Measurements from ENCODE around the gene CDH23.

Gene CDH23

DNA sequence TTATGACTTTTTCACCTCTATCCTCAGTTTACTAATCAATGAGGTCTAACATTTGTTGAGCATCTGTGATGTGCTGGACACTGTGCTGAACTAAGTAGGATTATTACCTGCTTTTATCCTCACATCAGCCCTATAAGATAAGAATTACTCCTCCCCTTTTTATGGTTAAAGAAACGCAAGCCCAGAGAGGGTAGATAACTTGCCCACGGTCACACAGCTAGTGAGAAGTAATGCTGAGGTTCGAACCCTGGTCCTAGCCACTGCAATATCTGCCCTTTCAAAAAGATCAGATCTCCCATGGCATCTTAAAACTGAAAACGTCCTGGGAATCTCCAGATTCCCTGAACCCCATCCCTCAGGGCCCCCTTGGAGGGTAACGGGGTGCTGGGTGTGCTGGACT is 204.6 kb downstream of the CDH23 start:
- Histone ChIP-seq H4K91ac (ENCODE audit: low read depth, low read length) (no peak overlapping the region), H3K27me3 (ENCODE audit: insufficient read depth, low read length) (no peaks in the 10 kb centered on the region), H3K14ac (ENCODE audit: low read length) (no peak overlapping the region), H2BK120ac (ENCODE audit: insufficient read depth, low read length, poor library complexity) (no peak overlapping the region), H3K4me1 (ENCODE audit: control insufficient read depth in 1 of 2, insufficient read depth in 2 of 2, low read length in 2 of 2) (peaks cover 0 to 3% of the 10 kb centered on the region in 2 experiments), H3K9me3 (ENCODE audit: insufficient read depth, low read depth, low read length) (no peaks in the 10 kb centered on the region), H3K4me3 (ENCODE audit: low read depth, low read length) (no peak overlapping the region), H3K4me2 (ENCODE audit: low read length) (no peak overlapping the region), H2AK5ac (ENCODE audit: low read length) (no peak overlapping the region), H4K12ac (ENCODE audit: low read depth, low read length) (no peak overlapping the region), H4K8ac (ENCODE audit: low read depth, low read length) (no peak overlapping the region), H3K18ac (ENCODE audit: low read length) (no peak overlapping the region), H3K36me3 (ENCODE audit: control insufficient read depth in 1 of 2, insufficient read depth in 2 of 2, low read length in 2 of 2) (no peaks in the 10 kb centered on the region), H3K4ac (ENCODE audit: low read depth, low read length) (no peak overlapping the region), H3K79me1 (ENCODE audit: low read length) (no peaks in the 10 kb centered on the region), H3K79me2 (ENCODE audit: control insufficient read depth, insufficient read depth, low read length, poor library complexity) (no peaks in the 10 kb centered on the region), H2AFZ (ENCODE audit: insufficient read depth, low read length, poor library complexity) (no peak overlapping the region), H2BK12ac (ENCODE audit: low read length) (no peak overlapping the region), H3K27ac (ENCODE audit: low read depth, low read length) (no peak overlapping the region), H3K23ac (ENCODE audit: low read length) (no peak overlapping the region), H2BK5ac (ENCODE audit: low read depth, low read length, poor library complexity) (no peak overlapping the region), H3K9ac (ENCODE audit: low read length) (no peak overlapping the region)
- no peak for DNase-seq
- WGBS (ENCODE audit: extremely low coverage, insufficient coverage, insufficient read length): no CpG with 5 or more reads among the region's 5 CpGs

- H2AK5ac ChIP-seq (ENCODE audit: low read length): no peak overlapping the region
- no peaks in the 10 kb centered on the region for H3K27me3 ChIP-seq (ENCODE audit: insufficient read depth, low read length)
- no peaks in the 10 kb centered on the region for H3K79me2 ChIP-seq (ENCODE audit: control insufficient read depth, insufficient read depth, low read length, poor library complexity)
- no peak overlapping the region for H3K23ac ChIP-seq (ENCODE audit: low read length)
- no peaks in the 10 kb centered on the region for H3K79me1 ChIP-seq (ENCODE audit: low read length)
- no peak for DNase-seq
- no peak overlapping the region for H2BK120ac ChIP-seq (ENCODE audit: insufficient read depth, low read length, poor library complexity)
- H3K4me1 ChIP-seq (ENCODE audit: control insufficient read depth in 1 of 2, insufficient read depth in 2 of 2, low read length in 2 of 2): peaks cover 0 to 3% of the 10 kb centered on the region in 2 experiments
- no peak overlapping the region for H4K91ac ChIP-seq (ENCODE audit: low read depth, low read length)
- no peak overlapping the region for H3K4ac ChIP-seq (ENCODE audit: low read depth, low read length)
- H3K4me3 ChIP-seq (ENCODE audit: low read depth, low read length): no peak overlapping the region
- no peak overlapping the region for H3K4me2 ChIP-seq (ENCODE audit: low read length)
- no peak overlapping the region for H3K18ac ChIP-seq (ENCODE audit: low read length)
- no peak overlapping the region for H4K8ac ChIP-seq (ENCODE audit: low read depth, low read length)
- no peaks in the 10 kb centered on the region for H3K36me3 ChIP-seq (ENCODE audit: control insufficient read depth in 1 of 2, insufficient read depth in 2 of 2, low read length in 2 of 2)
- H3K9ac ChIP-seq (ENCODE audit: low read length): no peak overlapping the region
- no peak overlapping the region for H3K14ac ChIP-seq (ENCODE audit: low read length)
- H2AFZ ChIP-seq (ENCODE audit: insufficient read depth, low read length, poor library complexity): no peak overlapping the region
- no peak overlapping the region for H2BK12ac ChIP-seq (ENCODE audit: low read length)
- WGBS (ENCODE audit: extremely low coverage, insufficient coverage, insufficient read length): no CpG with 5 or more reads among the region's 7 CpGs
- H2BK5ac ChIP-seq (ENCODE audit: low read depth, low read length, poor library complexity): no peak overlapping the region
- H3K27ac ChIP-seq (ENCODE audit: low read depth, low read length): no peak overlapping the region
- no peaks in the 10 kb centered on the region for H3K9me3 ChIP-seq (ENCODE audit: insufficient read depth, low read depth, low read length)
- H4K12ac ChIP-seq (ENCODE audit: low read depth, low read length): no peak overlapping the region
Measured at GRCh38 chr10:71603150-71603549, 206.4 kb downstream of the CDH23 start.

DNA sequence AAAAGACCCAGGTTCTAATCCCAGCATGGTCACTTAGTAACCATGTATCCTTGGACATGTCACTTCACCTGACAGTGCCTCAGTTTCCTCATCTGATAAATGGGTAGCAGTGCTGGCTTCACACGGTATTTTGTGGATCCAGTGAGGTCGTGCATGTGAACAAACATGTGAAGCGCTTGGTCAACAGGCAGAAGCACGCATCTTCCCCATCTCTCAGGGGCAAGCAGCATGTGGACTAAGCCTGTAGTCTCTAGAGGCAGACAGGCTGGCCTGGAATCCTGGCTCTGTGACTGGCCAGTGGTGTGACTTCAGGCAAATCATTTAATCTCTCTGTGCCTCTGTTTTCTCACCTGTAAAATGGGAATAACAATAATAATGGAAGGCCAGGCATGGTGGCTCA is 207.0 kb downstream of the CDH23 start:
- H2BK120ac ChIP-seq (ENCODE audit: insufficient read depth, low read length, poor library complexity): no peak overlapping the region
- no peak overlapping the region for H4K8ac ChIP-seq (ENCODE audit: low read depth, low read length)
- no peak overlapping the region for H3K4me3 ChIP-seq (ENCODE audit: low read depth, low read length)
- H4K91ac ChIP-seq (ENCODE audit: low read depth, low read length): no peak overlapping the region
- H3K14ac ChIP-seq (ENCODE audit: low read length): no peak overlapping the region
- no peak overlapping the region for H4K12ac ChIP-seq (ENCODE audit: low read depth, low read length)
- H2BK12ac ChIP-seq (ENCODE audit: low read length): no peak overlapping the region
- H2AK5ac ChIP-seq (ENCODE audit: low read length): no peak overlapping the region
- H2BK5ac ChIP-seq (ENCODE audit: low read depth, low read length, poor library complexity): no peak overlapping the region
- H3K79me2 ChIP-seq (ENCODE audit: control insufficient read depth, insufficient read depth, low read length, poor library complexity): no peaks in the 10 kb centered on the region
- no peak overlapping the region for H2AFZ ChIP-seq (ENCODE audit: insufficient read depth, low read length, poor library complexity)
- no peak overlapping the region for H3K4ac ChIP-seq (ENCODE audit: low read depth, low read length)
- peaks cover 1% of the 10 kb centered on the region for H3K9me3 ChIP-seq (ENCODE audit: insufficient read depth, low read depth, low read length)
- no peaks in the 10 kb centered on the region for H3K27me3 ChIP-seq (ENCODE audit: insufficient read depth, low read length)
- no peak overlapping the region for H3K9ac ChIP-seq (ENCODE audit: low read length)
- no peak overlapping the region for H3K4me2 ChIP-seq (ENCODE audit: low read length)
- DNase-seq: no peak
- peaks cover 0 to 3% of the 10 kb centered on the region in 2 experiments for H3K4me1 ChIP-seq (ENCODE audit: control insufficient read depth in 1 of 2, insufficient read depth in 2 of 2, low read length in 2 of 2)
- H3K79me1 ChIP-seq (ENCODE audit: low read length): no peaks in the 10 kb centered on the region
- H3K18ac ChIP-seq (ENCODE audit: low read length): no peak overlapping the region
- no peaks in the 10 kb centered on the region for H3K36me3 ChIP-seq (ENCODE audit: control insufficient read depth in 1 of 2, insufficient read depth in 2 of 2, low read length in 2 of 2)
- WGBS (ENCODE audit: extremely low coverage, insufficient coverage, insufficient read length): no CpG with 5 or more reads among the region's 4 CpGs
- no peak overlapping the region for H3K27ac ChIP-seq (ENCODE audit: low read depth, low read length)
- no peak overlapping the region for H3K23ac ChIP-seq (ENCODE audit: low read length)

DNA sequence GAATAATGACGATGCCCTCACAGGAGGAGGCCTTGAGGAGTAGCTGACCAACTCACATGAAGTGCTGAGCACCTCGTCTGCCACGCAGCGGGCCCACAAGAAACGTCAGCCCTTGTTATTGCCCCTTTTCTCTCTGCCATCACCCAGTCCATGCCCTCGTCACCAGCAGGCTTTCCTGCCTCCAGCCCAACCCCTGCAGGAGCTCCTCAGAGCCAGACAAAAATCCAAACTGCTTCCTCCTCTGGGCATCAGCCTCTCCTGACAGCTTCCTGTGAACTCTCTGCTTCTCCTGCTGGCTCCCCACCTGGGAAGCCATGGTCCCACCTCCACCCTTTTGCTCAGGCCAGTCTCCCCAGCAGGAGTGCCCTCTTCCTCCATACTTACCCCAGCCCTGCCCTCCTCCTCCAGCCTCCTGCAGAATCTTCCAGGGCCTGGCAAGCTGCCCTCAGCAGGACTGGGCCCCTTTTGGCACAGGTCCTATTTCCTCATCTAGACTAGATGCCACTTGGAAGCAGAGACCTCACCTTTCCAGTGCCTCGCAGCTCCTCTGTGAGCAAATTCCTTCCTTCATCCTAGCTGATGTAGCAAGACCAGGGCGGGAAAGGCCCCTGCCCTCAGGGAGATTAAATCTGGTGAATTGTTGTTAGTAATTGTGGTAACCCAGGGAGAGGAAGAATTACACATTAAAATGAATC is 207.8 kb downstream of the CDH23 start:
- no peak overlapping the region for H2BK12ac ChIP-seq (ENCODE audit: low read length)
- no peaks in the 10 kb centered on the region for H3K27me3 ChIP-seq (ENCODE audit: insufficient read depth, low read length)
- H3K14ac ChIP-seq (ENCODE audit: low read length): no peak overlapping the region
- H2BK5ac ChIP-seq (ENCODE audit: low read depth, low read length, poor library complexity): no peak overlapping the region
- peaks cover 1% of the 10 kb centered on the region for H3K9me3 ChIP-seq (ENCODE audit: insufficient read depth, low read depth, low read length)
- no peak overlapping the region for H2AFZ ChIP-seq (ENCODE audit: insufficient read depth, low read length, poor library complexity)
- H3K4me1 ChIP-seq (ENCODE audit: control insufficient read depth in 1 of 2, insufficient read depth in 2 of 2, low read length in 2 of 2): peaks cover 0 to 3% of the 10 kb centered on the region in 2 experiments
- no peak overlapping the region for H4K12ac ChIP-seq (ENCODE audit: low read depth, low read length)
- WGBS (ENCODE audit: extremely low coverage, insufficient coverage, insufficient read length): no CpG with 5 or more reads among the region's 8 CpGs
- no peak overlapping the region for H4K8ac ChIP-seq (ENCODE audit: low read depth, low read length)
- no peak overlapping the region for H2BK120ac ChIP-seq (ENCODE audit: insufficient read depth, low read length, poor library complexity)
- no peak overlapping the region for H3K9ac ChIP-seq (ENCODE audit: low read length)
- peak; percentile 92 to 99 for DNase-seq
- H3K27ac ChIP-seq (ENCODE audit: low read depth, low read length): no peak overlapping the region
- no peaks in the 10 kb centered on the region for H3K36me3 ChIP-seq (ENCODE audit: control insufficient read depth in 1 of 2, insufficient read depth in 2 of 2, low read length in 2 of 2)
- H3K18ac ChIP-seq (ENCODE audit: low read length): no peak overlapping the region
- no peak overlapping the region for H3K4ac ChIP-seq (ENCODE audit: low read depth, low read length)
- H3K4me2 ChIP-seq (ENCODE audit: low read length): no peak overlapping the region
- no peak overlapping the region for H3K23ac ChIP-seq (ENCODE audit: low read length)
- no peak overlapping the region for H2AK5ac ChIP-seq (ENCODE audit: low read length)
- no peak overlapping the region for H4K91ac ChIP-seq (ENCODE audit: low read depth, low read length)
- no peaks in the 10 kb centered on the region for H3K79me1 ChIP-seq (ENCODE audit: low read length)
- no peaks in the 10 kb centered on the region for H3K79me2 ChIP-seq (ENCODE audit: control insufficient read depth, insufficient read depth, low read length, poor library complexity)
- no peak overlapping the region for H3K4me3 ChIP-seq (ENCODE audit: low read depth, low read length)
